ENCODE results near the gene PDE8B.

Gene PDE8B

DNA sequence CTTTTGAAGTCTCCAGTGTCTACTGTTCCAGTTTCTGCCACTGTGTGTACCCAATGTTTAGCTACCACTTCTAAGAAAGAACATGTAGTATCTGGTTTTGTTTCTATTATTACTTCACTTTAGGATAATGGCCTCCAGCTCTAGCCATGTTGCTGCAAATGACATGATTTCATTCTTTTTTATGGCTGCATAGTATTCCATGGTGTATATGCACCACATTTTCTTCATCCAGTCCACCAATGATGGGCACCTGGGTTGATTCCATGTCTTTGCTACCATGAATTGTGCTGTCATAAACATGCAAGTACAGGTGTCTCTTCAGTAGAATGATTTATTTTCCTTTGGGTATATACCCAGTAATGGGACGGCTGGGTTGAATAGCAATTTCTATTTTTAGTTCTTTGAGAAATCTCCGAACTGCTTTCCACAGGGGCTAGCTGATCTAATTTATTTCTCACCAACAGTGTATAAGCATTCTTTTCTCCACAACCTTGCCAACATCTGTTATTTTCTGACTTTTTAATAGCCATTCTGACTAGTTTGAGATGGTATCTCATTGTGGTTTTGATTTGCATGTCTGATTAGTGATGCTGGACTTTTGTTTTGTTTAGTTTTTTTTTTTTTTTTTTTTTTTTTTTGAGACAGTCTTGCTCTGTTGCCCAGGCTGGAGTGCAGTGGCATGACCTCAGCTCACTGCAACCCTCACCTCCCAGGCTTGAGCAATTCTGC, 212.7 kb downstream of the PDE8B start:
- TF ChIP-seq, protein P1, sequence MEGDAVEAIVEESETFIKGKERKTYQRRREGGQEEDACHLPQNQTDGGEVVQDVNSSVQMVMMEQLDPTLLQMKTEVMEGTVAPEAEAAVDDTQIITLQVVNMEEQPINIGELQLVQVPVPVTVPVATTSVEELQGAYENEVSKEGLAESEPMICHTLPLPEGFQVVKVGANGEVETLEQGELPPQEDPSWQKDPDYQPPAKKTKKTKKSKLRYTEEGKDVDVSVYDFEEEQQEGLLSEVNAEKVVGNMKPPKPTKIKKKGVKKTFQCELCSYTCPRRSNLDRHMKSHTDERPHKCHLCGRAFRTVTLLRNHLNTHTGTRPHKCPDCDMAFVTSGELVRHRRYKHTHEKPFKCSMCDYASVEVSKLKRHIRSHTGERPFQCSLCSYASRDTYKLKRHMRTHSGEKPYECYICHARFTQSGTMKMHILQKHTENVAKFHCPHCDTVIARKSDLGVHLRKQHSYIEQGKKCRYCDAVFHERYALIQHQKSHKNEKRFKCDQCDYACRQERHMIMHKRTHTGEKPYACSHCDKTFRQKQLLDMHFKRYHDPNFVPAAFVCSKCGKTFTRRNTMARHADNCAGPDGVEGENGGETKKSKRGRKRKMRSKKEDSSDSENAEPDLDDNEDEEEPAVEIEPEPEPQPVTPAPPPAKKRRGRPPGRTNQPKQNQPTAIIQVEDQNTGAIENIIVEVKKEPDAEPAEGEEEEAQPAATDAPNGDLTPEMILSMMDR (IDR thresholded peaks at IDR 0.05; ENCODE audit: extremely low read depth, missing control alignments): no peak
- DNase-seq (ENCODE audit: low spot score): no peak

DNA sequence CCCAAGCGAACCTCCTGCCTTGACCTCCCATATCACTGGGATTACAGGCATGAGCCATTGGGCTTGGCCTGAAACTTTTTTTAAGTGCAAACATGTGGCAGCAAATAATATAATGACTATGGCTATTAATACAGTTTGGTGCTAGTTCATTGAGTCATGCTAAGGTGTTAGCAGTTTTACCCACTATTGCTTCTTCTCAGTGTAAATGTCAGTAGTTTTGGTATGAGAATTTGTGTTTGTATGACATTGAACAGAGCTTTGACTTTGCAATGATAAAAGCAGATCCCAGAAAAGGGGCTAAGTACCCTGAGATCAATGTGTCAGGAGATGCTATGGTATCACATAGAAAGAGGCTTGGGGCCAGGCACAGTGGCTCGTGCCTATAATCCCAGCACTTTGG, 214.4 kb downstream of the PDE8B start:
- TF ChIP-seq, protein P1 (IDR thresholded peaks at IDR 0.05; ENCODE audit: extremely low read depth, missing control alignments): no peak
- DNase-seq (ENCODE audit: low spot score): no peak

DNA sequence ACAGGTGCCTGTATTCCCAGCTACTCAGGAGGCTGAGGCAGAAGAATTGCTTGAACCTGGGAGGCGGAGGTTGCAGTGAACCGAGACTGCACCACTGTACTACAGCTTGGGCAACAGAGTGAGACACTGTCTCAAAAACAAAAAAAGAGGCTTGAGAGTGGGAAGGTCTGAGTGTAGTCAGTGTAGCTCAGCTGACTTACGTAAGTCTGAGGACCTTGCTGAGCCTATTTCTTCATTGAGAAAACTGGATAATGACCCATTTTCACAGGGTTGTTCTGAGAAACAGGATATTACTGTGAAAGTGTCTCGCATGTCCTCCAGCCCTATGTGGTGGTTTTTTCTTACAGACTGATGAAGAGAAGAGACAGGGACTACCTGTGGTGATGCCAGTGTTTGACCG, 214.9 kb downstream of the PDE8B start:
- TF ChIP-seq, protein P1 (IDR thresholded peaks at IDR 0.05; ENCODE audit: extremely low read depth, missing control alignments): no peak
- DNase-seq (ENCODE audit: low spot score): no peak

DNA sequence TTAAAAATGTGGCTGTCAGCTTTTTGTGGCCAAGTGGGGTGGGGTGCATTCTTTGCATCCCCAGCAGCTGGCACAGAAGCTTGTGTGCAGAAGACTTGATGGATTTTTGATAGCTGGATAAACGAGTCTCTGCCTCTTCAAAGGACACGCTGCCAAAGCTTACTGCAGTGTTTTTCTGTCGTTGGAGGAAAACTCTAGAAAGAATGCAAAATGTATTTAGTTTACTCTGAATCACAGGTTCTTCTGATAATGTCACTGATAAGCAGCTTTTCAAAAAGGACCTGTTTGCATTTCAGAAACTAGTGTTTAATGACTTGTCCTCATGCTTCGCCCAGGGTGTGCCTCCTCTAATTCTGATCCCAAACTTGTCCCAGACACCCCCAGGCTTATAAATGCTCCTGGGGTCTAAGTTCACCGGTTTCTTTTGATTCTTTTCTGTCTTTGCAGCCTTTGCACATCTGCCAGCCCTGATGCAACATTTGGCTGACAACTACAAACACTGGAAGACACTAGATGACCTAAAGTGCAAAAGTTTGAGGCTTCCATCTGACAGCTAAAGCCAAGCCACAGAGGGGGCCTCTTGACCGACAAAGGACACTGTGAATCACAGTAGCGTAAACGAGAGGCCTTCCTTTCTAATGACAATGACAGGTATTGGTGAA, 215.6 kb downstream of the PDE8B start:
- TF ChIP-seq, protein P1 (IDR thresholded peaks at IDR 0.05; ENCODE audit: extremely low read depth, missing control alignments): no peak
- no peak for DNase-seq (ENCODE audit: low spot score)

DNA sequence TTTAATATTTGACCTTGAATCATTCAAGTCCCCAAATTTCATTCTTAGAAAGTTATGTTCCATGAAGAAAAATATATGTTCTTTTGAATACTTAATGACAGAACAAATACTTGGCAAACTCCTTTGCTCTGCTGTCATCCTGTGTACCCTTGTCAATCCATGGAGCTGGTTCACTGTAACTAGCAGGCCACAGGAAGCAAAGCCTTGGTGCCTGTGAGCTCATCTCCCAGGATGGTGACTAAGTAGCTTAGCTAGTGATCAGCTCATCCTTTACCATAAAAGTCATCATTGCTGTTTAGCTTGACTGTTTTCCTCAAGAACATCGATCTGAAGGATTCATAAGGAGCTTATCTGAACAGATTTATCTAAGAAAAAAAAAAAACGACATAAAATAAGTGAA, 216.2 kb downstream of the PDE8B start:
- DNase-seq (ENCODE audit: low spot score): no peak
- TF ChIP-seq, protein P1 (IDR thresholded peaks at IDR 0.05; ENCODE audit: extremely low read depth, missing control alignments): no peak

DNA sequence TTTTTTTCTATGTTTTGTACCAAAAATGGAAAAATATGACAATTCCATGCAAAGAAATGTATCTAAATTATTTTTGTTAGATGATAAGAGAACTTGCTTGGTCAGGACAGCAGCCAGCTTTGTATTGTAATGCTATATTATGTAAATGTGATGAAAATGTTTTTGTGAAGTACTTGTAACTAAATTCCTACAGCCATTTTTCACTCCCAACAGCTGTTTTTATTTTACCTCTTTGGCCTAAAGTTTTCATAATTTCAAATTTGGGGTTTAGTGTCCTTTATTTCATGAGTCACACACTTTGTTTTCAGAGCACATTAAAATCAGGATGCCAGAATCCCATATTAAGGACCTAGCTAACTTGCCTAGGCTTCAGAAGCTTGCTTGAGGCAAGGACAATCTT, 217.5 kb downstream of the PDE8B start:
- TF ChIP-seq, protein P1 (IDR thresholded peaks at IDR 0.05; ENCODE audit: extremely low read depth, missing control alignments): no peak
- DNase-seq (ENCODE audit: low spot score): no peak

DNA sequence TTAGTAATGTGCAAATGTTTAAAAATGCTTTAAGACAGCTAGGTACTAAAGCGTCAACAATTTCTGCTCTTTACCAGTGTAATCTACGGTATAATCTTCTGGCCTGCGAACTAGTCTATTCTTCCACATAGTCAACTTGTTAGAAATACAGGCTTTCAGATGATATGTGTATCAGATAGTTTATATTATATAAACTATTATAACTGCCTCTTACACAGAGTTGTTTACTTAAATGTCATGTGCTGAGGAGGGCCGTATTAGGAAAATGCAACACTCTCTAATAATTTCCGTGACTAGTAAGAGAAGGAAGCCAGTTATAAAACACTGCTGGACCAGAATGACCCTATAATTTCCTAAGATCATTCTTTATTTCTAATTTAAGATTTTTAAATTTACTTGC, 218.0 kb downstream of the PDE8B start:
- no peak for DNase-seq (ENCODE audit: low spot score)
- TF ChIP-seq, protein P1 (IDR thresholded peaks at IDR 0.05; ENCODE audit: extremely low read depth, missing control alignments): no peak
